ENCODE data around the gene IQGAP2. TPM values are rescaled to one million over a fixed set of nuclear protein-coding genes. Genes with fewer than 3 reads are reported as not detected.

IQGAP2 gene
- total RNA-seq, 2 experiments from 2014 or later, result 90.5 to 117 TPM

- POLR2A ChIA-PET, result no interaction called here
- H3K27ac Mint-ChIP-seq, result no peak overlapping the region
- H3K4me1 Mint-ChIP-seq, result peaks cover 16% of the 10 kb centered on the region
- H3K4me3 Mint-ChIP-seq, result no peak overlapping the region
- H3K9me3 Mint-ChIP-seq, result no peaks in the 10 kb centered on the region
- H3K27me3 Mint-ChIP-seq, result no peaks in the 10 kb centered on the region
- H3K36me3 Mint-ChIP-seq (ENCODE audit: low read depth), result peaks cover 56% of the 10 kb centered on the region
- no peak for DNase-seq
- CTCF ChIA-PET, result interaction anchor here (1.3 to 1.4 kb wide), 2 partner anchors 10 to 19 kb away, joined by 4 read pairs; no protein-coding TSS in a partner anchor
Observed at GRCh38 chr5:76692651-76693050, 289.6 kb downstream of the IQGAP2 start.

- Mint-ChIP-seq H3K4me3 (no peak overlapping the region), H3K36me3 (ENCODE audit: low read depth) (peaks cover 57% of the 10 kb centered on the region), H3K27me3 (no peaks in the 10 kb centered on the region), H3K9me3 (no peaks in the 10 kb centered on the region), H3K4me1 (peaks cover 16% of the 10 kb centered on the region), H3K27ac (no peak overlapping the region)
- CTCF ChIA-PET, result interaction anchor here (1.4 to 1.8 kb wide), 2 partner anchors 10 to 81 kb away, joined by 4 to 8 read pairs; no protein-coding TSS in a partner anchor
- POLR2A ChIA-PET, result no interaction called here
- DNase-seq, result no peak
Observed at GRCh38 chr5:76693141-76693540, 290.1 kb downstream of the IQGAP2 start.

GRCh38 chr5:76694317-76694716 is 291.2 kb downstream of the IQGAP2 start:
- ChIA-PET CTCF (interaction anchor here (1.8 kb wide), 1 partner anchor 80 kb away, joined by 8 read pairs; no protein-coding TSS in a partner anchor), POLR2A (no interaction called here)
- Mint-ChIP-seq H3K27ac (no peak overlapping the region), H3K36me3 (ENCODE audit: low read depth) (peaks cover 56% of the 10 kb centered on the region), H3K27me3 (no peaks in the 10 kb centered on the region), H3K4me1 (peaks cover 17% of the 10 kb centered on the region), H3K4me3 (no peak overlapping the region), H3K9me3 (no peaks in the 10 kb centered on the region)
- DNase-seq, result no peak

GRCh38 chr5:76695346-76695745 is 292.3 kb downstream of the IQGAP2 start:
- H3K36me3 Mint-ChIP-seq (ENCODE audit: low read depth), result peaks cover 46% of the 10 kb centered on the region
- H3K27ac Mint-ChIP-seq, result no peak overlapping the region
- no peak for DNase-seq
- H3K9me3 Mint-ChIP-seq, result no peaks in the 10 kb centered on the region
- peaks cover 15% of the 10 kb centered on the region for H3K4me1 Mint-ChIP-seq
- H3K4me3 Mint-ChIP-seq, result no peak overlapping the region
- POLR2A ChIA-PET, result no interaction called here
- CTCF ChIA-PET, result interaction anchor here (0.7 kb wide), 1 partner anchor 8 kb away, joined by 3 read pairs; no protein-coding TSS in a partner anchor
- no peaks in the 10 kb centered on the region for H3K27me3 Mint-ChIP-seq

GRCh38 chr5:76696251-76696650 is 293.2 kb downstream of the IQGAP2 start:
- Mint-ChIP-seq H3K36me3 (ENCODE audit: low read depth) (peaks cover 46% of the 10 kb centered on the region), H3K4me3 (no peak overlapping the region), H3K27me3 (no peaks in the 10 kb centered on the region), H3K4me1 (peaks cover 8% of the 10 kb centered on the region), H3K27ac (peak overlapping the region; percentile 25), H3K9me3 (no peaks in the 10 kb centered on the region)
- ChIA-PET POLR2A (no interaction called here), CTCF (no interaction called here)
- no peak for DNase-seq

- CTCF ChIA-PET, result interaction anchor here (1.0 to 1.7 kb wide), 3 partner anchors 12 to 77 kb away, joined by 3 to 4 read pairs (median 3); no protein-coding TSS in a partner anchor
- Mint-ChIP-seq H3K4me1 (peaks cover 4% of the 10 kb centered on the region), H3K9me3 (no peaks in the 10 kb centered on the region)
Observed at GRCh38 chr5:76697670-76698069, 294.6 kb downstream of the IQGAP2 start.

GRCh38 chr5:76700571-76700970 is 297.5 kb downstream of the IQGAP2 start:
- H3K27ac Mint-ChIP-seq, result no peak overlapping the region
- no peaks in the 10 kb centered on the region for H3K9me3 Mint-ChIP-seq
- ChIA-PET CTCF (interaction anchor here (1.6 kb wide), 1 partner anchor 74 kb away, joined by 4 read pairs; no protein-coding TSS in a partner anchor), POLR2A (no interaction called here)
- H3K4me1 Mint-ChIP-seq, result peaks cover 4% of the 10 kb centered on the region
- no peak for DNase-seq
- H3K27me3 Mint-ChIP-seq, result no peaks in the 10 kb centered on the region
- peaks cover 50% of the 10 kb centered on the region for H3K36me3 Mint-ChIP-seq (ENCODE audit: low read depth)
- H3K4me3 Mint-ChIP-seq, result no peak overlapping the region

More at GRCh38 chr5:76697670-76698069, 294.6 kb downstream of the IQGAP2 start:
- DNase-seq, result no peak
- Mint-ChIP-seq H3K27me3 (no peaks in the 10 kb centered on the region), H3K4me3 (no peak overlapping the region), H3K36me3 (ENCODE audit: low read depth) (peaks cover 55% of the 10 kb centered on the region), H3K27ac (no peak overlapping the region)
- POLR2A ChIA-PET, result no interaction called here

- H3K4me1 Mint-ChIP-seq, result peaks cover 7% of the 10 kb centered on the region
- peaks cover 48% of the 10 kb centered on the region for H3K36me3 Mint-ChIP-seq (ENCODE audit: low read depth)
- no peak for DNase-seq
- CTCF ChIA-PET, result interaction anchor here (1.6 kb wide), 1 partner anchor 73 kb away, joined by 4 read pairs; no protein-coding TSS in a partner anchor
- H3K4me3 Mint-ChIP-seq, result no peak overlapping the region
- no peaks in the 10 kb centered on the region for H3K27me3 Mint-ChIP-seq
- POLR2A ChIA-PET, result no interaction called here
- H3K9me3 Mint-ChIP-seq, result no peaks in the 10 kb centered on the region
- H3K27ac Mint-ChIP-seq, result no peak overlapping the region
Observed at GRCh38 chr5:76701298-76701697, 298.2 kb downstream of the IQGAP2 start.

GRCh38 chr5:76703707-76704106 is 300.6 kb downstream of the IQGAP2 start:
- Mint-ChIP-seq H3K36me3 (ENCODE audit: low read depth) (peaks cover 38% of the 10 kb centered on the region), H3K4me1 (peaks cover 7% of the 10 kb centered on the region)
- CTCF ChIA-PET, result interaction anchor here (0.6 to 0.7 kb wide), 2 partner anchors 9 to 1180 kb away, joined by 3 read pairs; no protein-coding TSS in a partner anchor

GRCh38 chr5:76704131-76704663 is 301.1 kb downstream of the IQGAP2 start:
- Mint-ChIP-seq H3K4me3 (no peak overlapping the region), H3K27me3 (no peaks in the 10 kb centered on the region), H3K9me3 (no peaks in the 10 kb centered on the region), H3K36me3 (ENCODE audit: low read depth) (peaks cover 37% of the 10 kb centered on the region), H3K27ac (no peak overlapping the region), H3K4me1 (peaks cover 4% of the 10 kb centered on the region)
- CTCF ChIA-PET, result interaction anchor here (0.6 to 0.7 kb wide), 3 partner anchors 9 to 1180 kb away, joined by 3 read pairs; no protein-coding TSS in a partner anchor
- DNase-seq, result no peak
- POLR2A ChIA-PET, result no interaction called here

More at GRCh38 chr5:76703707-76704106, 300.6 kb downstream of the IQGAP2 start:
- no peaks in the 10 kb centered on the region for H3K27me3 Mint-ChIP-seq
- no peak for DNase-seq
- POLR2A ChIA-PET, result no interaction called here
- no peaks in the 10 kb centered on the region for H3K9me3 Mint-ChIP-seq
- no peak overlapping the region for H3K4me3 Mint-ChIP-seq
- no peak overlapping the region for H3K27ac Mint-ChIP-seq

- POLR2A ChIA-PET, result no interaction called here
- Mint-ChIP-seq H3K4me1 (peaks cover 8% of the 10 kb centered on the region), H3K9me3 (no peaks in the 10 kb centered on the region), H3K27me3 (no peaks in the 10 kb centered on the region), H3K27ac (no peak overlapping the region), H3K4me3 (no peak overlapping the region), H3K36me3 (ENCODE audit: low read depth) (peaks cover 41% of the 10 kb centered on the region)
- no peak for DNase-seq
- CTCF ChIA-PET, result interaction anchor here (0.9 to 2.0 kb wide), 3 partner anchors 9 to 69 kb away, joined by 4 to 7 read pairs (median 4); no protein-coding TSS in a partner anchor
Observed at GRCh38 chr5:76705574-76705973, 302.5 kb downstream of the IQGAP2 start.

- CTCF ChIA-PET, result interaction anchor here (1.3 kb wide), 1 partner anchor 12 kb away, joined by 4 read pairs; no protein-coding TSS in a partner anchor
- DNase-seq, result no peak
- Mint-ChIP-seq H3K9me3 (no peaks in the 10 kb centered on the region), H3K27me3 (peaks cover 13% of the 10 kb centered on the region), H3K4me1 (peaks cover 31% of the 10 kb centered on the region), H3K36me3 (ENCODE audit: low read depth) (peaks cover 19% of the 10 kb centered on the region), H3K27ac (no peak overlapping the region), H3K4me3 (no peak overlapping the region)
- POLR2A ChIA-PET, result interaction anchor here (0.7 kb wide), 1 partner anchor 31 kb away, joined by 7 read pairs; no protein-coding TSS in a partner anchor
Observed at GRCh38 chr5:76709762-76710161, 306.7 kb downstream of the IQGAP2 start.

GRCh38 chr5:76710991-76711390 is 307.9 kb downstream of the IQGAP2 start:
- no peak for DNase-seq
- H3K9me3 Mint-ChIP-seq, result no peaks in the 10 kb centered on the region
- H3K36me3 Mint-ChIP-seq (ENCODE audit: low read depth), result peaks cover 11% of the 10 kb centered on the region
- no peak overlapping the region for H3K4me3 Mint-ChIP-seq
- POLR2A ChIA-PET, result interaction anchor here (0.6 kb wide), 1 partner anchor 79 kb away, joined by 4 read pairs; no protein-coding TSS in a partner anchor
- CTCF ChIA-PET, result interaction anchor here (1.5 kb wide), 1 partner anchor 19 kb away, joined by 4 read pairs; no protein-coding TSS in a partner anchor
- peaks cover 18% of the 10 kb centered on the region for H3K27me3 Mint-ChIP-seq
- H3K4me1 Mint-ChIP-seq, result peaks cover 35% of the 10 kb centered on the region
- peak overlapping the region; percentile 63 for H3K27ac Mint-ChIP-seq
